ENCODE measurements around the gene FAM174A. TPM values are rescaled to one million over a fixed set of nuclear protein-coding genes. Genes with fewer than 3 reads are reported as not detected.
A peak's percentile ranks its signal among the peaks of the same experiment; 100 is the strongest.

The FAM174A gene
- 31.0 TPM for polyA plus RNA-seq (ENCODE audit: insufficient read length)

- peak; percentile 99 for DNase-seq
Measured at GRCh38 chr5:100535060-100536005, at the start of gene FAM174A. FAM174A (plus strand) TSS chr5:100535374; CDS start chr5:100535531, 157 bp downstream.

GRCh38 chr5:100493996-100494395 is 41.2 kb upstream of the FAM174A start:
- no peak for DNase-seq

- no peak for DNase-seq
Measured at GRCh38 chr5:100496296-100496695, 38.9 kb upstream of the FAM174A start.

GRCh38 chr5:100502684-100503083 is 32.5 kb upstream of the FAM174A start:
- DNase-seq, result no peak

GRCh38 chr5:100505984-100506670 is 29.0 kb upstream of the FAM174A start:
- peak; percentile 18 for DNase-seq

GRCh38 chr5:100516285-100516684 is 18.9 kb upstream of the FAM174A start:
- no peak for DNase-seq

GRCh38 chr5:100517301-100517974 is 17.7 kb upstream of the FAM174A start:
- DNase-seq, result no peak

GRCh38 chr5:100518377-100518776 is 16.8 kb upstream of the FAM174A start:
- no peak for DNase-seq

- DNase-seq, result no peak
Measured at GRCh38 chr5:100519075-100519474, 16.1 kb upstream of the FAM174A start.

- no peak for DNase-seq
Measured at GRCh38 chr5:100520348-100520747, 14.8 kb upstream of the FAM174A start.

- DNase-seq, result no peak
Measured at GRCh38 chr5:100537946-100538345, 2.8 kb downstream of the FAM174A start.

- DNase-seq, result no peak
Measured at GRCh38 chr5:100539519-100539918, 4.3 kb downstream of the FAM174A start.

GRCh38 chr5:100542086-100542485 is 6.9 kb downstream of the FAM174A start:
- DNase-seq, result no peak

- peak; percentile 15 for DNase-seq
Measured at GRCh38 chr5:100546001-100546400, 10.8 kb downstream of the FAM174A start.

GRCh38 chr5:100550531-100551051 is 15.4 kb downstream of the FAM174A start:
- no peak for DNase-seq

GRCh38 chr5:100551183-100551582 is 16.0 kb downstream of the FAM174A start:
- DNase-seq, result no peak

- DNase-seq, result no peak
Measured at GRCh38 chr5:100553209-100553608, 18.0 kb downstream of the FAM174A start.

- no peak for DNase-seq
Measured at GRCh38 chr5:100560860-100561259, 25.7 kb downstream of the FAM174A start.

- DNase-seq, result no peak
Measured at GRCh38 chr5:100562821-100563220, 27.6 kb downstream of the FAM174A start.

GRCh38 chr5:100566382-100567141 is 31.4 kb downstream of the FAM174A start:
- no peak for DNase-seq

- no peak for DNase-seq
Measured at GRCh38 chr5:100574716-100575115, 39.5 kb downstream of the FAM174A start.

GRCh38 chr5:100575815-100576214 is 40.6 kb downstream of the FAM174A start:
- no peak for DNase-seq
